ENCODE results near the gene RASSF8.

The RASSF8 gene

GRCh38 chr12:26001530-26001929 is 43.0 kb downstream of the RASSF8 start:
- H3K27ac Mint-ChIP-seq (ENCODE audit: low read depth), result no peak overlapping the region

GRCh38 chr12:26003065-26003464 is 44.6 kb downstream of the RASSF8 start:
- Mint-ChIP-seq H3K4me3 (no peak overlapping the region), H3K4me1 (no peaks in the 10 kb centered on the region), H3K27me3 (no peaks in the 10 kb centered on the region), H3K27ac (ENCODE audit: low read depth) (no peak overlapping the region), H3K36me3 (ENCODE audit: insufficient read depth) (no peaks in the 10 kb centered on the region), H3K9me3 (peaks cover 7% of the 10 kb centered on the region)
- no peak for ATAC-seq (replicated peaks; ENCODE audit: extremely low read depth, poor library complexity, severe bottlenecking)
- no peak for DNase-seq (ENCODE audit: low spot score in 2 of 2)

More at GRCh38 chr12:26001530-26001929, 43.0 kb downstream of the RASSF8 start:
- H3K36me3 Mint-ChIP-seq (ENCODE audit: insufficient read depth), result no peaks in the 10 kb centered on the region
- ATAC-seq (replicated peaks; ENCODE audit: extremely low read depth, poor library complexity, severe bottlenecking) (no peak), DNase-seq (ENCODE audit: low spot score in 2 of 2) (no peak)
- H3K27me3 Mint-ChIP-seq, result no peaks in the 10 kb centered on the region
- H3K4me3 Mint-ChIP-seq, result no peak overlapping the region
- H3K9me3 Mint-ChIP-seq, result peaks cover 7% of the 10 kb centered on the region
- no peaks in the 10 kb centered on the region for H3K4me1 Mint-ChIP-seq

GRCh38 chr12:26007566-26007965 is 49.1 kb downstream of the RASSF8 start:
- no peaks in the 10 kb centered on the region for H3K4me1 Mint-ChIP-seq
- no peak overlapping the region for H3K27ac Mint-ChIP-seq (ENCODE audit: low read depth)
- H3K36me3 Mint-ChIP-seq (ENCODE audit: insufficient read depth), result no peaks in the 10 kb centered on the region
- H3K27me3 Mint-ChIP-seq, result no peaks in the 10 kb centered on the region
- H3K4me3 Mint-ChIP-seq, result no peak overlapping the region
- no peak for DNase-seq (ENCODE audit: low spot score in 2 of 2)
- H3K9me3 Mint-ChIP-seq, result peaks cover 7% of the 10 kb centered on the region
- ATAC-seq (replicated peaks; ENCODE audit: extremely low read depth, poor library complexity, severe bottlenecking), result no peak

DNA sequence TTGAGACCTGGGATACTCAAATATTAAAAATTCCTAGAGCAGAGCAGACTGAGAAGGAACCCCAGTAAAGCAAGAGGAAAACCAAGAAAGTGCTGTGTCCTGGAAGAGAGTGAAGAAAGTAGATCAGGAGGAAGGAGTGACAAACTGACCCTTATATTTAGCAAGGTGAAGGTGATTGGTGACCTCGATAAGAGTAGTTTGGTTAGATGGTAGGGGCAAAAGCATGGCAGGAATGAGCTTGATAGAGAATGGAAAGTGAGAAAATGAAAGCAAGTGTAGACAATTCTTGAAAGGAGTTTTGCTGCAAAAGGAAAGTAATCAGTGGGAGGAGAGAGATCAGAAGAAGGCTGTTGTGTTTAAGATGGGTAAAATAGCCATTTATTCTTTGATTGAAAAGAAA is 51.1 kb downstream of the RASSF8 start:
- H3K27me3 Mint-ChIP-seq, result no peaks in the 10 kb centered on the region
- ATAC-seq (replicated peaks; ENCODE audit: extremely low read depth, poor library complexity, severe bottlenecking), result no peak
- H3K27ac Mint-ChIP-seq (ENCODE audit: low read depth), result no peak overlapping the region
- H3K4me1 Mint-ChIP-seq, result no peaks in the 10 kb centered on the region
- DNase-seq (ENCODE audit: low spot score in 2 of 2), result no peak
- no peaks in the 10 kb centered on the region for H3K9me3 Mint-ChIP-seq
- H3K4me3 Mint-ChIP-seq, result no peak overlapping the region
- no peaks in the 10 kb centered on the region for H3K36me3 Mint-ChIP-seq (ENCODE audit: insufficient read depth)

- no peaks in the 10 kb centered on the region for H3K36me3 Mint-ChIP-seq (ENCODE audit: insufficient read depth)
- no peak for ATAC-seq (replicated peaks; ENCODE audit: extremely low read depth, poor library complexity, severe bottlenecking)
- H3K27ac Mint-ChIP-seq (ENCODE audit: low read depth), result no peak overlapping the region
- no peak overlapping the region for H3K4me3 Mint-ChIP-seq
- H3K4me1 Mint-ChIP-seq, result no peaks in the 10 kb centered on the region
- no peaks in the 10 kb centered on the region for H3K27me3 Mint-ChIP-seq
- DNase-seq (ENCODE audit: low spot score in 2 of 2), result no peak
- H3K9me3 Mint-ChIP-seq, result no peaks in the 10 kb centered on the region
Observed at GRCh38 chr12:26010293-26010821, 51.9 kb downstream of the RASSF8 start.

GRCh38 chr12:26011099-26011498 is 52.6 kb downstream of the RASSF8 start:
- DNase-seq (ENCODE audit: low spot score in 2 of 2), result no peak
- H3K4me1 Mint-ChIP-seq, result no peaks in the 10 kb centered on the region
- ATAC-seq (replicated peaks; ENCODE audit: extremely low read depth, poor library complexity, severe bottlenecking), result no peak
- no peaks in the 10 kb centered on the region for H3K36me3 Mint-ChIP-seq (ENCODE audit: insufficient read depth)
- H3K27me3 Mint-ChIP-seq, result no peaks in the 10 kb centered on the region
- H3K27ac Mint-ChIP-seq (ENCODE audit: low read depth), result no peak overlapping the region
- no peaks in the 10 kb centered on the region for H3K9me3 Mint-ChIP-seq
- no peak overlapping the region for H3K4me3 Mint-ChIP-seq

GRCh38 chr12:26014085-26014484 is 55.6 kb downstream of the RASSF8 start:
- H3K9me3 Mint-ChIP-seq, result no peaks in the 10 kb centered on the region
- H3K27ac Mint-ChIP-seq (ENCODE audit: low read depth), result no peak overlapping the region
- H3K4me3 Mint-ChIP-seq, result no peak overlapping the region

DNA sequence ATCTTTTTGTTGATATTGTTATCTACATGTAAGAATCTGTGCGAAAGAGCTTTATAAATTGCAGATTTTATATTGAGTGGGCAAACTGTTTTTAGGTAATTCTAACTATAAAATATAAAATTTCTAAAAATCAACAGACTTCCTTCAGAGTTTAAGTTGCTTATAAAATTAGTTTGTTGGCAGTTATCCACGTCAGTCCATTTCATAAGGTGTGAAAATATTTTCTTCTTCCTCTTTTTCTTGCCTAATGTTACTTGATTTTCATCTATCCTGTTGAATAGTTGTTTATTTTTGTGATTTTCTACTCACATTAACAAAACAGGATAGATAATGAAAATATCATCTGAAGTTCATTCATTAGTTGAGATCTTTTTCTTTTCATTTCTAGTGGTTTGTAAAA is 58.0 kb downstream of the RASSF8 start:
- H3K4me1 Mint-ChIP-seq, result no peaks in the 10 kb centered on the region
- H3K9me3 Mint-ChIP-seq, result no peaks in the 10 kb centered on the region
- no peaks in the 10 kb centered on the region for H3K36me3 Mint-ChIP-seq (ENCODE audit: insufficient read depth)
- ATAC-seq (replicated peaks; ENCODE audit: extremely low read depth, poor library complexity, severe bottlenecking) (no peak), DNase-seq (ENCODE audit: low spot score in 2 of 2) (no peak)
- peaks cover 18% of the 10 kb centered on the region for H3K27me3 Mint-ChIP-seq
- H3K4me3 Mint-ChIP-seq, result no peak overlapping the region
- no peak overlapping the region for H3K27ac Mint-ChIP-seq (ENCODE audit: low read depth)

More at GRCh38 chr12:26014085-26014484, 55.6 kb downstream of the RASSF8 start:
- Mint-ChIP-seq H3K36me3 (ENCODE audit: insufficient read depth) (no peaks in the 10 kb centered on the region), H3K27me3 (peaks cover 8% of the 10 kb centered on the region), H3K4me1 (no peaks in the 10 kb centered on the region)
- DNase-seq (ENCODE audit: low spot score in 2 of 2) (no peak), ATAC-seq (replicated peaks; ENCODE audit: extremely low read depth, poor library complexity, severe bottlenecking) (no peak)

DNA sequence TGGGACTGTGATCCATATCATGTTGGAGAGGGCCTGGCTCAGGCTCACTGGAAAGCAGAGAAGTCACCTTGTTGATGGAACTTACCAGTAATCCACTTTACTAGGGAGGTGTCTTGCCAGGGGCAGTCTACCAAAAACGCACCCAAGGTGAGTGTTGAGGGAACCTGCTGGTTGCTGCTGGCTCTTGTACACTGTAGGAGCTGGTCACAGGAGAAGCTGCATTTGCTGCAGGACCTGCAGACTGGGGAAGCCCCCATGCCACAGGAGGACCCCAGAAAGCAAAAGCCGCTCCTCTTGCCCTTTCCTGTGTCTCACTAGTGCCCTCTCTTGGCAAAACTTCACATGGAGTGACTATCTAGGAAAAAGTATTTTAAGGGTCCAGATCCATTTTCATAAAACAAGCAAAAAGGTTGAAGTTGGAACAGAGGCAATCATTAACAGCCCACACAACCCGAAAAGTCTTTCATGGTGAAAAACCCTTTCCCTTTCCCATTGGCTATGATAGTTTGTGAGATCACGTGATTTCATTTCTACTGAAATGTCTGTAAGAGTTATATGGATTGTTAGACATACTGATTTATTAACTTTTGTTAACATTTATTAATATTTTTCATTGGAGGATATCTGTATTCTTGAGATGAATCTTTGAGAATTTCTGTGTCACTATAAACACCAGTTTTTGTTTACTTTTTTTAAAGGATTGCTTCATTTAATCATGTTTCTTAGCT is 59.2 kb downstream of the RASSF8 start:
- ATAC-seq (replicated peaks; ENCODE audit: extremely low read depth, poor library complexity, severe bottlenecking), result no peak
- Mint-ChIP-seq H3K36me3 (ENCODE audit: insufficient read depth) (no peaks in the 10 kb centered on the region), H3K4me1 (no peaks in the 10 kb centered on the region), H3K27me3 (peaks cover 29% of the 10 kb centered on the region), H3K4me3 (no peak overlapping the region), H3K9me3 (no peaks in the 10 kb centered on the region), H3K27ac (ENCODE audit: low read depth) (peak overlapping the region; percentile 26)
- no peak for DNase-seq (ENCODE audit: low spot score in 2 of 2)

DNA sequence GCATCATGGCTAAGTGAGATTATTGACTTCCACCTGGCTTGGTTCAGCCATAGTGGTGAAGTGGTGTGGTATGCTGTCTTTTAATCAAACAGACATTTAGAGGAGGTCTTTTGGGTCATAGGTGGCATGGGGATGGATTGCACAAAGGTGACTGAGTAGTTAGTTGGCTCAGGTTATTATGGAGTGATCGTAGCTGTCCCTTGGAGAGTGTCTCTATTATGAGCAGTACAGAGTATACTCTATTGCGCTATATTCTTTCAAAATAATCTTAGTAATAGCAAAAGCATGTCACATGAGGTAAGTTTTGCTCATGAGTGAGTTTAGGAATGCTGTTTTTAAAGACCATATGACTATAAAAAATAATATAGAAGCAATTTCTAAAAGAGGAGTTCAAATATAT is 60.4 kb downstream of the RASSF8 start:
- H3K27me3 Mint-ChIP-seq, result peaks cover 36% of the 10 kb centered on the region
- H3K4me3 Mint-ChIP-seq, result no peak overlapping the region
- ATAC-seq (replicated peaks; ENCODE audit: extremely low read depth, poor library complexity, severe bottlenecking), result no peak
- H3K9me3 Mint-ChIP-seq, result no peaks in the 10 kb centered on the region
- peaks cover 1% of the 10 kb centered on the region for H3K36me3 Mint-ChIP-seq (ENCODE audit: insufficient read depth)
- H3K27ac Mint-ChIP-seq (ENCODE audit: low read depth), result no peak overlapping the region
- DNase-seq (ENCODE audit: low spot score in 2 of 2), result no peak
- no peaks in the 10 kb centered on the region for H3K4me1 Mint-ChIP-seq

- peaks cover 1% of the 10 kb centered on the region for H3K36me3 Mint-ChIP-seq (ENCODE audit: insufficient read depth)
- ATAC-seq (replicated peaks; ENCODE audit: extremely low read depth, poor library complexity, severe bottlenecking), result no peak
- no peak overlapping the region for H3K4me3 Mint-ChIP-seq
- no peaks in the 10 kb centered on the region for H3K4me1 Mint-ChIP-seq
- no peak for DNase-seq (ENCODE audit: low spot score in 2 of 2)
- H3K27me3 Mint-ChIP-seq, result peaks cover 36% of the 10 kb centered on the region
- H3K9me3 Mint-ChIP-seq, result no peaks in the 10 kb centered on the region
- H3K27ac Mint-ChIP-seq (ENCODE audit: low read depth), result no peak overlapping the region
Observed at GRCh38 chr12:26021534-26021933, 63.1 kb downstream of the RASSF8 start.

DNA sequence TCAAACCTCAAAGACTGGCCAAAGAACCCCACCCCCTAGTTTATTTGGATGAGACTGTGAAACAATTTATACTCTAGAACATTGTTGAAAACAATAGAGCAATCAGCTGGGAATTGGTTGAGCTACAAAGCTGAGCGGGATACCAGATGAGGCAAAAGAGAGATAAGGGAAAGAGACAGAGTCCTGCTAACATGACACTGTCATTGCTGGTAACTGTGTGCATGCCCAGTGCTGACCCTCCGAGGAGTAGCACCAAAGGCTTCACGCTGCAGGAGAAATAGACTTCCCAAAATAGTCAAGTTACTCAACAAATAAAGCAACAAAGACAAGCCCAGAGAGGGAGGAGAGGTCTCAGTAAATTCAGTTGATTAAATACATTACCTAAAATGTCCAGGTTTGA is 63.6 kb downstream of the RASSF8 start:
- DNase-seq (ENCODE audit: low spot score in 2 of 2), result no peak
- no peak for ATAC-seq (replicated peaks; ENCODE audit: extremely low read depth, poor library complexity, severe bottlenecking)
- no peaks in the 10 kb centered on the region for H3K4me1 Mint-ChIP-seq
- no peak overlapping the region for H3K4me3 Mint-ChIP-seq
- H3K27me3 Mint-ChIP-seq, result peaks cover 36% of the 10 kb centered on the region
- H3K9me3 Mint-ChIP-seq, result no peaks in the 10 kb centered on the region
- H3K36me3 Mint-ChIP-seq (ENCODE audit: insufficient read depth), result peaks cover 1% of the 10 kb centered on the region
- H3K27ac Mint-ChIP-seq (ENCODE audit: low read depth), result no peak overlapping the region

DNA sequence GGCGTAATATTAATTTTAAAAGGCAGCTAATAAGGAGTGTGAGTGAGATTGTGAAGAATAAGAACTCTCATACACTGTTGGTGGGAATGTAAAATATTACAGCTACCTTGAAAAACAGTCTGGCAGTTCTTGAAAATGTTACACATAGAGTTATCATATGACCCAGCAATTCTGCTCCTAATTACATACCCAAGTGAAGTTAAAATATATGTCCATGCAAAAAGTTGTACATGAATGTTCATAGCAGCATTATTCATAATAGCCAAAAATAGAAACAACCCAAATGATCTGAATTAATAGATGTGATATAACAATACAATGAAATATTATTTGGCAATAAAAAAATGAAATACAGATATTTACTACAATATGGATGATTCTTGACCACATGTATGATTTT is 68.2 kb downstream of the RASSF8 start:
- no peak overlapping the region for H3K4me3 Mint-ChIP-seq
- H3K27me3 Mint-ChIP-seq, result peaks cover 25% of the 10 kb centered on the region
- ATAC-seq (replicated peaks; ENCODE audit: extremely low read depth, poor library complexity, severe bottlenecking) (no peak), DNase-seq (ENCODE audit: low spot score in 2 of 2) (no peak)
- H3K27ac Mint-ChIP-seq (ENCODE audit: low read depth), result no peak overlapping the region
- no peaks in the 10 kb centered on the region for H3K4me1 Mint-ChIP-seq
- no peaks in the 10 kb centered on the region for H3K9me3 Mint-ChIP-seq
- peaks cover 1% of the 10 kb centered on the region for H3K36me3 Mint-ChIP-seq (ENCODE audit: insufficient read depth)
